H1 (cell line): ENCODE measurements around the gene CHD8. TPM values are rescaled to one million over a fixed set of nuclear protein-coding genes. Genes with fewer than 3 reads are reported as not detected.

Experiments used
- CTCF ChIA-PET: fragments of 300-600 bp; sonication (Branson Sonifier 250); formaldehyde crosslinking; loops from one replicate; lab custom pipeline; 2021; ENCODE audit not compliant: partially characterized antibody; lab: Charles Lee
- POLR2A ChIA-PET: fragments of 300-600 bp; sonication (Branson Sonifier 250); formaldehyde crosslinking; loops from one replicate; lab custom pipeline; 2021; ENCODE audit warnings: inconsistent platforms; ENCODE audit not compliant: partially characterized antibody; lab: Charles Lee
- DNase-seq, 2 experiments: peaks; one replicate each; pipeline versions ENCODE4 v3.0.0 to v3.0.0-alpha.2; 2010 to 2022; ENCODE audit warnings: low spot score in 2 of 2, low read depth in 1 of 2, mixed read lengths in 1 of 2
- FAIRE-seq: peaks from 2 replicates; lab custom pipeline; 2011; peaks lifted over from hg19 to GRCh38; lab: Jason Lieb, UNC
- H2AFZ ChIP-seq: 2 replicates; pipeline ENCODE4 v1.8.1; 2012; ENCODE audit warnings: low read length, inconsistent platforms
- H2AK5ac ChIP-seq: 2 replicates; pipeline ENCODE4 v1.6.1; 2013; ENCODE audit warnings: low read depth, low read length
- H2BK120ac ChIP-seq: replicated peaks from 2 replicates; pipeline ENCODE3; 2013; ENCODE audit warnings: low read depth, low read length, inconsistent platforms
- H2BK12ac ChIP-seq: 2 replicates; pipeline ENCODE4 v1.6.1; 2013; ENCODE audit warnings: low read depth, low read length
- H2BK15ac ChIP-seq: 2 replicates; pipeline ENCODE4 v1.6.1; 2013; ENCODE audit warnings: low read length
- H2BK20ac ChIP-seq: 2 replicates; pipeline ENCODE4 v1.6.1; 2013; ENCODE audit warnings: low read length
- H2BK5ac ChIP-seq: 2 replicates; pipeline ENCODE4 v1.6.1; 2013; ENCODE audit warnings: low read depth, low read length
- H3K14ac ChIP-seq: 2 replicates; pipeline ENCODE4 v1.6.1; 2013; ENCODE audit warnings: inconsistent platforms; ENCODE audit not compliant: insufficient read length
- H3K18ac ChIP-seq: 2 replicates; pipeline ENCODE4 v1.6.1; 2013; ENCODE audit warnings: low read length; ENCODE audit errors: extremely low read depth
- H3K23ac ChIP-seq: 2 replicates; pipeline ENCODE4 v1.6.1; 2013; ENCODE audit warnings: inconsistent platforms; ENCODE audit not compliant: insufficient read length
- H3K23me2 ChIP-seq: 2 replicates; pipeline ENCODE4 v1.6.1; 2013; ENCODE audit warnings: low read depth, low read length
- H3K27ac ChIP-seq: 2 replicates; pipeline ENCODE4 v1.6.1; 2011; ENCODE audit warnings: low read depth, low read length, inconsistent platforms
- H3K27me3 ChIP-seq, 4 experiments: replicated peaks in 1 of 4; 1 replicate in 1 of 4; 2 replicates in 3 of 4; pipeline versions ENCODE4 v1.6.1 to v1.8.1; 2011 to 2013; ENCODE audit warnings: low read length in 3 of 4, mild to moderate bottlenecking in 3 of 4, inconsistent platforms in 2 of 4, mixed read lengths in 2 of 4, moderate library complexity in 1 of 4; ENCODE audit not compliant: control insufficient read depth in 3 of 4, insufficient read depth in 3 of 4; ENCODE audit errors: extremely low read depth in 1 of 4
- H3K36me3 ChIP-seq, 4 experiments: 2 replicates each; pipeline versions ENCODE4 v1.6.1 to v1.8.1; 2011 to 2013; ENCODE audit warnings: mild to moderate bottlenecking in 4 of 4, low read length in 3 of 4, moderate library complexity in 2 of 4, control low read depth in 1 of 4, inconsistent platforms in 1 of 4; ENCODE audit not compliant: insufficient read depth in 4 of 4, control insufficient read depth in 2 of 4
- H3K4ac ChIP-seq: replicated peaks from 2 replicates; pipeline ENCODE3; 2013; ENCODE audit warnings: low read length, low read depth, mixed read lengths, inconsistent platforms; ENCODE audit not compliant: insufficient read length
- H3K4me1 ChIP-seq, 4 experiments: replicated peaks in 1 of 4; 1 replicate in 1 of 4; 2 replicates in 3 of 4; pipeline versions ENCODE4 v1.6.1 to v1.8.1; 2011 to 2013; ENCODE audit warnings: low read length in 3 of 4, inconsistent platforms in 2 of 4, mixed read lengths in 1 of 4; ENCODE audit not compliant: insufficient read depth in 4 of 4, control insufficient read depth in 3 of 4
- H3K4me2 ChIP-seq, 2 experiments: 2 replicates each; pipeline versions ENCODE4 v1.6.1 to v1.8.1; 2011 to 2013; ENCODE audit warnings: low read depth in 2 of 2, low read length in 2 of 2, control low read depth in 1 of 2, inconsistent platforms in 1 of 2, mild to moderate bottlenecking in 1 of 2; ENCODE audit not compliant: insufficient read depth in 1 of 2
- H3K4me3 ChIP-seq, 4 experiments: fragments of 200-600, 300-600 bp in 1 of 4; sonication (generic), shearing (Covaris generic), sonication (Bioruptor Twin) in 1 of 4; 2 replicates each; pipeline versions ENCODE4 v1.5.1 to v1.8.1; 2011 to 2016; ENCODE audit warnings: low read length in 4 of 4, low read depth in 3 of 4, control low read depth in 2 of 4, inconsistent platforms in 2 of 4, mild to moderate bottlenecking in 2 of 4, mixed read lengths in 1 of 4, moderate library complexity in 1 of 4; ENCODE audit not compliant: insufficient read depth in 2 of 4; ENCODE audit errors: extremely low read depth in 1 of 4
- H3K56ac ChIP-seq: replicated peaks from 2 replicates; pipeline ENCODE3; 2013; ENCODE audit warnings: low read depth, mild to moderate bottlenecking, mixed read lengths, low read length, inconsistent platforms; ENCODE audit not compliant: insufficient read length
- H3K79me1 ChIP-seq: 2 replicates; pipeline ENCODE4 v1.6.1; 2013; ENCODE audit warnings: low read depth, low read length, control low read depth
- H3K79me2 ChIP-seq, 2 experiments: 2 replicates each; pipeline versions ENCODE4 v1.6.1 to v1.8.1; 2012 to 2013; ENCODE audit warnings: low read length in 2 of 2, mild to moderate bottlenecking in 2 of 2, inconsistent platforms in 1 of 2; ENCODE audit not compliant: insufficient read depth in 2 of 2, control insufficient read depth in 1 of 2
- H3K9ac ChIP-seq, 4 experiments: replicated peaks in 1 of 4; 1 replicate in 1 of 4; 2 replicates in 3 of 4; pipeline versions ENCODE4 v1.6.1 to v1.8.1; 2011 to 2013; ENCODE audit warnings: low read depth in 3 of 4, low read length in 3 of 4, control low read depth in 2 of 4, mild to moderate bottlenecking in 2 of 4, moderate library complexity in 2 of 4, inconsistent platforms in 1 of 4; ENCODE audit errors: extremely low read depth in 1 of 4
- H3K9me3 ChIP-seq, 2 experiments: 2 replicates each; pipeline versions ENCODE4 v1.6.1 to v1.8.1; 2012 to 2013; ENCODE audit warnings: mild to moderate bottlenecking in 2 of 2, moderate library complexity in 2 of 2, control low read depth in 1 of 2, inconsistent platforms in 1 of 2, low read depth in 1 of 2, low read length in 1 of 2, mixed read lengths in 1 of 2; ENCODE audit not compliant: insufficient read depth in 2 of 2
- H4K20me1 ChIP-seq, 2 experiments: replicated peaks in 1 of 2; 2 replicates each; pipeline versions ENCODE3 to v1.8.1; 2011 to 2013; ENCODE audit warnings: inconsistent platforms in 2 of 2, low read length in 2 of 2, mild to moderate bottlenecking in 1 of 2; ENCODE audit not compliant: insufficient read depth in 2 of 2, control insufficient read depth in 1 of 2
- H4K5ac ChIP-seq: 2 replicates; pipeline ENCODE4 v1.6.1; 2013; ENCODE audit warnings: low read length, low read depth, mixed read lengths, inconsistent platforms; ENCODE audit not compliant: insufficient read length
- H4K8ac ChIP-seq: 2 replicates; pipeline ENCODE4 v1.8.0; 2013; ENCODE audit warnings: mild to moderate bottlenecking, moderate library complexity, low read length, inconsistent platforms; ENCODE audit not compliant: insufficient read depth; ENCODE audit errors: extremely low read depth
- H4K91ac ChIP-seq: replicated peaks from 2 replicates; pipeline ENCODE3; 2013; ENCODE audit warnings: low read length, mixed read lengths, inconsistent platforms; ENCODE audit not compliant: insufficient read length
- ATF3 ChIP-seq: IDR thresholded peaks from 2 replicates; pipeline ENCODE4 v1.6.1; 2011; ENCODE audit warnings: low read depth, mild to moderate bottlenecking, low read length; ENCODE audit not compliant: insufficient read depth
- CBX5 ChIP-seq: fragments of 300-800, 300-1000 bp; sonication (generic); IDR thresholded peaks from 2 replicates; pipeline ENCODE4 v1.7.1; 2016; ENCODE audit warnings: antibody characterized with exemption, low read length, low read depth
- CHD1 ChIP-seq: IDR thresholded peaks from 2 replicates; pipeline ENCODE4 v1.6.1; 2012; ENCODE audit warnings: low read depth, low read length, improper control_type of control experiment
- CTCF ChIP-seq, 3 experiments: IDR thresholded peaks; 1 replicate in 2 of 3; 2 replicates in 1 of 3; pipeline versions ENCODE4 v1.5.1 to v1.6.1; 2011; ENCODE audit warnings: low read length in 3 of 3, mild to moderate bottlenecking in 3 of 3, inconsistent platforms in 2 of 3, low read depth in 1 of 3, moderate library complexity in 1 of 3; ENCODE audit not compliant: insufficient read depth in 1 of 3; ENCODE audit errors: control extremely low read depth in 1 of 3
- GTF2F1 ChIP-seq: IDR thresholded peaks from 2 replicates; pipeline ENCODE4 v1.6.1; 2012; ENCODE audit warnings: low read depth, low read length, improper control_type of control experiment, borderline replicate concordance
- KDM1A ChIP-seq: fragments of 200-600, 300-600 bp; sonication (generic); IDR thresholded peaks from 2 replicates; pipeline ENCODE4 v1.7.1; 2016; ENCODE audit warnings: mild to moderate bottlenecking, low read length, borderline replicate concordance
- PHF8 ChIP-seq: fragments of 200-600 bp; sonication (generic); conservative IDR thresholded peaks from 2 replicates; pipeline ENCODE4 v1.7.1; 2012; ENCODE audit warnings: low read depth, mild to moderate bottlenecking, inconsistent platforms, low read length, moderate library complexity
- RBBP5 ChIP-seq: IDR thresholded peaks from 2 replicates; pipeline ENCODE4 v1.7.1; 2012; ENCODE audit warnings: low read depth, mild to moderate bottlenecking, inconsistent platforms, low read length, moderate library complexity, borderline replicate concordance
- WGBS, 2 experiments: shearing (Covaris generic) in 1 of 2; methylation state at CpG; one replicate each; pipeline versions ENCODE4 v1.1.6 to v1.1.7; 2013 to 2015; ENCODE audit warnings: low lambda C conversion rate in 2 of 2, mixed read lengths in 2 of 2, inconsistent platforms in 1 of 2, low coverage in 1 of 2, missing lambda C conversion rate in 1 of 2; ENCODE audit not compliant: insufficient replicate concordance in 2 of 2, insufficient coverage in 1 of 2, insufficient read length in 1 of 2; ENCODE audit errors: extremely low coverage in 1 of 2, missing lambda C conversion rate in 1 of 2; 5-methylcytosine and 5-hydroxymethylcytosine counted together
- polyA plus RNA-seq, 7 experiments: library from polyadenylated mRNA; depleted of rRNA in 3 of 7; stranded (reverse) in 5 of 7; unstranded in 2 of 7; fragments of >200 nt in 5 of 7; fragments of 200-250 nt in 2 of 7; gene quantifications; 1 replicate in 5 of 7; 2 replicates in 1 of 7; 4 replicates in 1 of 7; pipeline versions ENCODE4 v1.2.1 to v1.2.3, GENCODE V29; 2011 to 2013; ENCODE audit warnings: missing spikeins in 2 of 7, mixed read lengths in 2 of 7
- total RNA-seq: library from RNA; stranded (reverse); fragmentation: NEBNext Ultra II Directional; extraction: Animal tissue kit (Norgen Biotek cat#: 25700); gene quantifications from 2 replicates; pipeline ENCODE4 v1.2.1, GENCODE V29; 2021

CHD8 gene
- total and polyA plus RNA-seq, 2 of the 8 experiments (the other 6 are each of a cell fraction or from before 2014, with no cell fraction given), result 88.3 to 140 TPM

GRCh38 chr14:21494902-21495762 lies 39.2 kb upstream of the CHD8 start:
- no peaks in the 10 kb centered on the region for H3K79me1 ChIP-seq
- no peaks in the 10 kb centered on the region for H3K27me3 ChIP-seq
- peaks cover 19 to 79% (median 62%) of the 10 kb centered on the region in 4 experiments for H3K36me3 ChIP-seq
- no peak overlapping the region for H3K14ac ChIP-seq
- no peak overlapping the region for H4K5ac ChIP-seq
- H2BK15ac ChIP-seq, result no peak overlapping the region
- no peak overlapping the region for H2AFZ ChIP-seq
- H4K8ac ChIP-seq, result no peak overlapping the region
- no peak overlapping the region for H3K23ac ChIP-seq
- H2BK120ac ChIP-seq, result no peak overlapping the region
- H3K9me3 ChIP-seq, result no peaks in the 10 kb centered on the region
- H4K20me1 ChIP-seq, result no peaks in the 10 kb centered on the region
- no peak overlapping the region for H3K27ac ChIP-seq
- no peak overlapping the region for H3K56ac ChIP-seq
- no peak overlapping the region for H3K4ac ChIP-seq
- no peaks in the 10 kb centered on the region for H3K79me2 ChIP-seq
- H4K91ac ChIP-seq, result no peak overlapping the region
- WGBS, 2 experiments, result 57% methylated on average over 2 of the region's 2 CpGs; no CpG with 5 or more reads in 1 of the 2 experiments
- ChIA-PET CTCF (interaction anchor here (0.6 to 2.4 kb wide), 10 partner anchors 13 to 334 kb away, joined by 3 to 10 read pairs (median 4); partner anchors contain the start of genes METTL3, RAB2B, SALL2 and TOX4), POLR2A (interaction anchor here (0.8 to 3.4 kb wide), 12 partner anchors 8 to 113 kb away, joined by 3 to 20 read pairs (median 5); partner anchors contain the start of genes METTL3, RAB2B, SALL2 and TOX4)
- H2BK20ac ChIP-seq, result no peak overlapping the region
- H2BK12ac ChIP-seq, result no peak overlapping the region
- no peak overlapping the region for H3K4me3 ChIP-seq
- FAIRE-seq (no peak), DNase-seq (peak in 1 of 2 experiments; percentile 31)
- no peak overlapping the region for H3K4me2 ChIP-seq
- H2BK5ac ChIP-seq, result 0 out of 2 replicates have a peak overlapping the region, but pooled peaks have one; percentile 68
- H3K23me2 ChIP-seq, result no peaks in the 10 kb centered on the region
- no peak overlapping the region for H2AK5ac ChIP-seq
- H3K4me1 ChIP-seq, result peaks cover 0 to 2% (median 1%) of the 10 kb centered on the region in 4 experiments; a peak in 2 of 7 replicates
- H3K9ac ChIP-seq, result no peak overlapping the region
- no peak overlapping the region for H3K18ac ChIP-seq
- no peak for TF ChIP-seq KDM1A
- TF ChIP-seq CHD1, result no peak
- TF ChIP-seq PHF8, result no peak
- no peak for TF ChIP-seq CTCF (IDR thresholded peaks at IDR 0.05; ENCODE audit: control extremely low read depth in 1 of 3, insufficient read depth in 1 of 3, low read depth in 1 of 3, low read length in 3 of 3)
- TF ChIP-seq GTF2F1, result no peak
- TF ChIP-seq RBBP5, result no peak
- TF ChIP-seq ATF3, result no peak
- no peak for TF ChIP-seq CBX5
